Mesendoderm (in vitro differentiated cells): ENCODE data around the gene WBP2NL.

Experiments used
- DNase-seq: peaks from one replicate; pipeline ENCODE4 v3.0.0; 2013
- H2AK5ac ChIP-seq: 2 replicates; pipeline ENCODE4 v1.6.1; 2013; ENCODE audit warnings: low read length, inconsistent platforms
- H2BK120ac ChIP-seq: 2 replicates; pipeline ENCODE4 v1.6.1; 2013; ENCODE audit warnings: low read depth, mild to moderate bottlenecking, low read length, moderate library complexity, mixed read lengths
- H2BK15ac ChIP-seq: replicated peaks from 2 replicates; pipeline ENCODE4 v1.6.1; 2013; ENCODE audit warnings: low read depth, mild to moderate bottlenecking, moderate library complexity
- H2BK5ac ChIP-seq: 2 replicates; pipeline ENCODE4 v1.6.1; 2013; ENCODE audit warnings: low read length, inconsistent platforms
- H3K18ac ChIP-seq: 2 replicates; pipeline ENCODE4 v1.6.1; 2013; ENCODE audit warnings: mild to moderate bottlenecking, low read length, mixed read lengths
- H3K23ac ChIP-seq: one replicate; pipeline ENCODE4 v1.6.1; 2013; ENCODE audit warnings: low read length
- H3K27ac ChIP-seq: 2 replicates; pipeline ENCODE4 v1.5.1; 2013; ENCODE audit warnings: low read depth, mild to moderate bottlenecking, inconsistent platforms, low read length, moderate library complexity
- H3K27me3 ChIP-seq: 2 replicates; pipeline ENCODE4 v1.6.1; 2013; ENCODE audit warnings: low read length, control low read depth, mild to moderate bottlenecking, inconsistent platforms; ENCODE audit not compliant: insufficient read depth, poor library complexity
- H3K36me3 ChIP-seq: 2 replicates; pipeline ENCODE4 v1.6.1; 2013; ENCODE audit warnings: low read length, inconsistent platforms; ENCODE audit not compliant: control insufficient read depth, insufficient read depth
- H3K4ac ChIP-seq: one replicate; pipeline ENCODE4 v1.6.1; 2013; ENCODE audit warnings: low read depth, mild to moderate bottlenecking, low read length, moderate library complexity
- H3K4me1 ChIP-seq: 2 replicates; pipeline ENCODE4 v1.6.1; 2013; ENCODE audit warnings: low read depth, low read length, inconsistent platforms; ENCODE audit not compliant: control insufficient read depth
- H3K4me2 ChIP-seq: 2 replicates; pipeline ENCODE4 v1.6.1; 2013; ENCODE audit warnings: low read length
- H3K4me3 ChIP-seq: 2 replicates; pipeline ENCODE4 v1.5.1; 2013; ENCODE audit warnings: mild to moderate bottlenecking, low read length
- H3K56ac ChIP-seq: one replicate; pipeline ENCODE4 v1.6.1; 2013; ENCODE audit warnings: low read length
- H3K79me1 ChIP-seq: 2 replicates; pipeline ENCODE4 v1.6.1; 2013; ENCODE audit warnings: low read length, inconsistent platforms
- H3K79me2 ChIP-seq: 2 replicates; pipeline ENCODE4 v1.6.1; 2013; ENCODE audit warnings: mild to moderate bottlenecking, low read length; ENCODE audit not compliant: control insufficient read depth, insufficient read depth
- H3K9ac ChIP-seq: 2 replicates; pipeline ENCODE4 v1.6.1; 2013; ENCODE audit warnings: low read length, inconsistent platforms
- H4K5ac ChIP-seq: one replicate; pipeline ENCODE4 v1.6.1; 2013; ENCODE audit warnings: low read length
- H4K8ac ChIP-seq: one replicate; pipeline ENCODE4 v1.6.1; 2013; ENCODE audit warnings: low read depth, mild to moderate bottlenecking, control low read depth, low read length, moderate library complexity
- WGBS: extraction: QIAGEN DNeasy Blood & Tissue Kit; methylation state at CpG from one replicate; pipeline ENCODE4 v1.1.7; 2013; ENCODE audit warnings: low lambda C conversion rate, missing lambda C conversion rate; ENCODE audit not compliant: insufficient coverage; ENCODE audit errors: extremely low coverage; 5-methylcytosine and 5-hydroxymethylcytosine counted together

WBP2NL gene

DNA sequence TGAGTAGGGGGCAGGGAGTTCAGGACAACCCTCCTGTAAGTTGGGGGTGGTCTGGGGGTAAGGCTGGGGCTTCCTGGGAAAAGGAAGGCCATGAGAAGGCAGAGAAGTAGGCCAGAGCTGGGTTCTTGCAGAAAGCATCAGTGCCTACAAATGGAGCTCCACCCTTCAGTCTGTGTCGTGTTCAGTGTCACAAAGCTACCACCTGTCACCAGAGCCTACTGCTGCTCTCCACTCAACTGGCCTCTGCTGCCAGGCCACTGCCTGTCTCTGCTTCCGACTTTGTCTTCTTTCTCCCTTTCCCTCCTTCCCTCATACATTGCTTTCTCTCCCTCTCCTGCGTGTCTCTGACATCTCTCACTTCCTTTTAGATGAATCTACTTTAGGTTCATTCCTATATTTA is 3.4 kb upstream of the WBP2NL start:
- Histone ChIP-seq H3K79me1 (no peaks in the 10 kb centered on the region), H2BK120ac (no peak overlapping the region), H3K4me2 (no peak overlapping the region), H3K4me3 (no peak overlapping the region), H3K56ac (no peak overlapping the region), H4K8ac (no peak overlapping the region), H3K79me2 (no peaks in the 10 kb centered on the region), H3K18ac (no peak overlapping the region), H3K4me1 (no peaks in the 10 kb centered on the region), H3K27ac (no peak overlapping the region), H2BK5ac (no peak overlapping the region), H4K5ac (no peak overlapping the region), H2BK15ac (no peak overlapping the region), H2AK5ac (no peak overlapping the region), H3K9ac (no peak overlapping the region), H3K4ac (no peak overlapping the region), H3K23ac (no peak overlapping the region), H3K36me3 (no peaks in the 10 kb centered on the region), H3K27me3 (no peaks in the 10 kb centered on the region)
- no peak for DNase-seq
- WGBS: no CpG with 5 or more reads among the region's 3 CpGs

DNA sequence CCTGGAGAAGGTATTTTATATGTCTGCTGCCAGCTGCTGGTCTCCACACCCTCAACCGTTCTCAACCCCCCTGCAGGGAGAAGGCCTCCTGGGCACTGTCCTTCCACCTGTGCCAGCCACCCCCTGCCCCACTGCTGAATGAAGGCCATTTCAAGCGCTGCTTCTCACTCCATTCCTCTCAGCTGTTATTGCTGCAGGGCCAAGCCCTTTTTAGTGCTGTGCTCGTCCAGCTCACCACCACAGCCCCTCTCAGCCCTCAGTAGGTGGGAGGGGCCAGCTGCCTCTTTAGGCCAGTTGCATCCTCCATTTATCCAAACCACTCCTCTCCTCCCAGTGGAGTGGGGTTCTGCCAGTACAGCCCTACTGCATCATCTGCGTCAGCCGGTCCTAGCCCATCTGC is 1.8 kb upstream of the WBP2NL start:
- H3K56ac ChIP-seq: no peak overlapping the region
- H3K4me1 ChIP-seq: no peaks in the 10 kb centered on the region
- no peaks in the 10 kb centered on the region for H3K36me3 ChIP-seq
- H3K4ac ChIP-seq: no peak overlapping the region
- no CpG with 5 or more reads among the region's 5 CpGs for WGBS
- no peaks in the 10 kb centered on the region for H3K79me2 ChIP-seq
- H3K4me3 ChIP-seq: no peak overlapping the region
- H3K27me3 ChIP-seq: no peaks in the 10 kb centered on the region
- H4K5ac ChIP-seq: no peak overlapping the region
- H3K18ac ChIP-seq: no peak overlapping the region
- no peak overlapping the region for H3K9ac ChIP-seq
- no peak overlapping the region for H2BK120ac ChIP-seq
- H3K79me1 ChIP-seq: no peaks in the 10 kb centered on the region
- no peak overlapping the region for H3K27ac ChIP-seq
- no peak overlapping the region for H3K23ac ChIP-seq
- DNase-seq: no peak
- H3K4me2 ChIP-seq: no peak overlapping the region
- H2BK5ac ChIP-seq: no peak overlapping the region
- H2AK5ac ChIP-seq: no peak overlapping the region
- H4K8ac ChIP-seq: no peak overlapping the region
- H2BK15ac ChIP-seq: no peak overlapping the region

DNA sequence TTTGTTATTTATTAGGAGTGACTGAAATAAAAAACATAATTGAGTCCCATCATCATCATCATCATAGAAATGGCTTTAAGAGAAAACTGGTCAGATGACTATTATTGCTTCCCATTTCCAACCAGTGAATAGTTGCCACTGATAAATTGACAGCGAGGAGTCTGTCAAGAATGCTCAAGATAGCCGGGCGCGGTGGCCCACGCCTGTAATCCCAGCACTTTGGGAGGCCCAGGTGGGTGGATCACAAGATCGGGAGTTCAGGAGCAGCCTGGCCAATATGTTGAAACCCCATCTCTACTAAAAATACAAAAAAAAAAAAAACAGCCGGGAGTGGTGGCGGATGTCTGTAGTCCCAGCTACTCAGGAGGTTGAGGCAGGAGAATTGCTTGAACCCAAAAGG is 1.9 kb downstream of the WBP2NL start:
- Histone ChIP-seq H3K27ac (no peak overlapping the region), H3K36me3 (no peaks in the 10 kb centered on the region), H3K27me3 (no peaks in the 10 kb centered on the region), H3K79me2 (no peaks in the 10 kb centered on the region), H3K9ac (no peak overlapping the region), H2BK15ac (no peak overlapping the region), H3K23ac (no peak overlapping the region), H4K5ac (no peak overlapping the region), H3K56ac (no peak overlapping the region), H2AK5ac (no peak overlapping the region), H4K8ac (no peak overlapping the region), H3K4me1 (no peaks in the 10 kb centered on the region), H2BK5ac (no peak overlapping the region), H3K4ac (no peak overlapping the region), H3K18ac (no peak overlapping the region), H3K79me1 (no peaks in the 10 kb centered on the region), H3K4me2 (no peak overlapping the region), H2BK120ac (no peak overlapping the region), H3K4me3 (no peak overlapping the region)
- no peak for DNase-seq
- no CpG with 5 or more reads among the region's 8 CpGs for WGBS

DNA sequence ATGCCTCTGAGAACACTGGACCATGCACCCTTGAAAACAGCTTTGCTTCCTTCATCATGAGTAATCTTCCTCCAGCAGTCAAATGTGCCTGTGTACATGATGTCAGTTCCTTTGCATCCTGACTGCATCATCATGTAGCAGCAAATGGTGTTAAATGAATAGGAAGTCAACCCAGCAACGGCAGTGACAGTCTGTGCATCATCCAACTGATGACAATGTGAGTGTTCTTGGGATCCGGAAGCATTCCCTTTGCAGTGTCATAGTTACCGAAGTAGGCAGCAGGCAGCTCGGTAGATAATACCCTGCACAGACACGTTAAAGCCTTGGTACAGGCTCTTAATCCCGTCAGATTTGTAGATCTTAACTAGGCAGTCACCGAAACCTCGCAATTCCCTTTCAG is 2.5 kb downstream of the WBP2NL start:
- Histone ChIP-seq H3K4me1 (no peaks in the 10 kb centered on the region), H3K79me2 (no peaks in the 10 kb centered on the region), H3K56ac (no peak overlapping the region), H3K4ac (no peak overlapping the region), H2BK5ac (no peak overlapping the region), H4K8ac (no peak overlapping the region), H3K27me3 (no peaks in the 10 kb centered on the region), H4K5ac (no peak overlapping the region), H3K4me2 (no peak overlapping the region), H3K79me1 (no peaks in the 10 kb centered on the region), H3K4me3 (no peak overlapping the region), H2BK120ac (no peak overlapping the region), H2BK15ac (no peak overlapping the region), H3K27ac (no peak overlapping the region), H3K9ac (no peak overlapping the region), H2AK5ac (no peak overlapping the region), H3K18ac (no peak overlapping the region), H3K36me3 (no peaks in the 10 kb centered on the region), H3K23ac (no peak overlapping the region)
- no peak for DNase-seq
- WGBS: no CpG with 5 or more reads among the region's 8 CpGs

DNA sequence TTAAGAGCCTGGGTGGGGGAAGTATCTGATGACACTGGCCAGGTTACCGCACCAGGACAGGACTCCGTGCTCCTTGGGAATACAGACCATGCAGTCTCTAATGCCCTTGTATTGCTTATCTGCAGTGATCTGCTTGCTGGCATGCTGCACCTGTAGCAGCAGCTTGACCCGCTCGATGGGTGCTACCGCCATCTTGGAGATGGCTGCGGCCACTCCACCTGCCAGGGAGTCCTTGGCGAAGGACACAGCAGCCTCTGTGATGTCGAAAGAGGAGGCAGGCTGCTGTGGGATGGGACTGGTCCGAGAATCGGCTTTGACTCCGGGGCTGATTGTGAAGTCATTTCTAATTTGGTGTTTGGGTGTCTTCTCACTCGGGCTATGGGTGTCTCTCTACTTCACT is 3.1 kb downstream of the WBP2NL start:
- H3K4me3 ChIP-seq: no peak overlapping the region
- no peak overlapping the region for H3K56ac ChIP-seq
- no peaks in the 10 kb centered on the region for H3K79me2 ChIP-seq
- H3K36me3 ChIP-seq: no peaks in the 10 kb centered on the region
- no peak overlapping the region for H2BK5ac ChIP-seq
- H3K4me1 ChIP-seq: no peaks in the 10 kb centered on the region
- H3K18ac ChIP-seq: no peak overlapping the region
- H3K4me2 ChIP-seq: no peak overlapping the region
- no peak overlapping the region for H3K23ac ChIP-seq
- no peak overlapping the region for H2BK120ac ChIP-seq
- no peak overlapping the region for H4K5ac ChIP-seq
- H3K9ac ChIP-seq: no peak overlapping the region
- H3K27me3 ChIP-seq: no peaks in the 10 kb centered on the region
- H4K8ac ChIP-seq: no peak overlapping the region
- no peak overlapping the region for H3K27ac ChIP-seq
- DNase-seq: no peak
- no peak overlapping the region for H2AK5ac ChIP-seq
- no peaks in the 10 kb centered on the region for H3K79me1 ChIP-seq
- no peak overlapping the region for H3K4ac ChIP-seq
- no peak overlapping the region for H2BK15ac ChIP-seq
- WGBS: no CpG with 5 or more reads among the region's 12 CpGs

DNA sequence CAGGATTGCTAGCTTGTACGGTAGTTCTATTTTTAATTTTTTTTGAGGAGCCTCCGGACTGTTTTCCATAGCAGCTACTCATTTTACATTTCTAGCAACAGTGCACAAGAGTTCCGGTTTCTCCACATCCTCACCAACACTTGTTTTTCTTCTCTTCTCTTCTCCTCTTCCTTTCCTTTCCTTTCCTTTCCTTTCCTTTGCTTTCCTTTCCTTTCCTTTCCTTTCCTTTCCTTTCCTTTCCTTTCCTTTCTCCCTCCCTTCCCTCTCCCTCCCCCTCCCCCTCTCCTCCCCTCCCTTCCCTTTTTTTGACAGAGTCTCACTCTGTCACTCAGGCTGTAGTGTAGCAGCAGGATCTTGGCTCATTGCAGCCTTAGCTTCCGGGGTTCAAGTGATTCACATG is 9.3 kb downstream of the WBP2NL start:
- Histone ChIP-seq H3K9ac (no peak overlapping the region), H4K8ac (no peak overlapping the region), H3K79me1 (no peaks in the 10 kb centered on the region), H3K4me1 (no peaks in the 10 kb centered on the region), H3K56ac (no peak overlapping the region), H2BK15ac (no peak overlapping the region), H2BK5ac (no peak overlapping the region), H2AK5ac (no peak overlapping the region), H4K5ac (no peak overlapping the region), H3K4ac (no peak overlapping the region), H3K79me2 (no peaks in the 10 kb centered on the region), H3K27me3 (no peaks in the 10 kb centered on the region), H2BK120ac (no peak overlapping the region), H3K18ac (no peak overlapping the region), H3K4me2 (no peak overlapping the region), H3K4me3 (no peak overlapping the region), H3K27ac (no peak overlapping the region), H3K23ac (no peak overlapping the region), H3K36me3 (no peaks in the 10 kb centered on the region)
- WGBS: no CpG with 5 or more reads among the region's 4 CpGs
- DNase-seq: no peak
